OCI-M1 (cell line): ENCODE measurements around the gene CTXN1.
"Not testable (repeated sequence)": the region's sequence is repeated elsewhere in the genome, so short reads cannot be mapped to it uniquely, and the experiment has no call there.

Experiments used
- DNase-seq: peaks from one replicate; lab custom pipeline; 2025; lab: John Stamatoyannopoulos, UW

CTXN1 gene

GRCh38 chr19:7944177-7944761, 18.3 kb upstream of the CTXN1 start:
- DNase-seq, result peak; percentile 97

- DNase-seq, result peak; percentile 100
Measured at GRCh38 chr19:7943444-7944176, 17.7 kb upstream of the CTXN1 start, which contains the start of gene TIMM44. TSS of gene TIMM44 (minus strand) at chr19:7943666. CDS start at chr19:7943651, 15 bp downstream.

- DNase-seq, result peak; percentile 40
Measured at GRCh38 chr19:7942981-7943443, 17.1 kb upstream of the CTXN1 start.

DNA sequence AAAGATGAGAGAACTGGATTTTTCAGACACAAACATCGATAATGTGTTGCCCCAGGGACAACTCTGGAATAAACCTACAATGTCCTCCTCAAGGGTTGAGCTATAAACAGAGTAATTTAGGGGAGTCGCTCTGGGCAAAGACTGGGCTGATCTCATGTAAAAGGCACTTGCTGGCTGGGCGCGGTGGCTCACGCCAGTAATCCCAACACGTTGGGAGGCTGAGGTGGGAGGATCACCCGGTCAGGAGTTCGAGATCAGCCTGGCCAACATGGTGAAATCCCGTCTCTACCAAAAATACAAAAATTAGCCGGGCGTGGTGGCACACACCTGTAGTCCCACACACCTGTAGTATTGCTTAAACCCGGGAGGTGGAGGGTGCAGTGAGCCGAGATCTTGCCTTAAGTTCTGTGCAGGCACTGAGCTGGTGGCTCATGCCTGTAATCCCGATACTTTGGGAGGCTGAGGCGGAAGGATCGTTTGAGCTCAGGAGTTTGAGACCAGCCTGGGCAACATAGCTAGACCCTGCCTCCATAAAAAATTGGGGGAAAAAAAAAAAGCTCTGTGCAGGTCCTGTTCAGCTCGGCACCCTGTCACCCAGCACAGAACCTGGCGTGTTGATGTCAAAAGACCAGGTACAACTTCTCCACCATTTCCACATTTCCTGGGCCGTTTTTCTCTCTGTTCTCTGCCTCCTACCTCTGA, 16.1 kb upstream of the CTXN1 start:
- no peak for DNase-seq

DNA sequence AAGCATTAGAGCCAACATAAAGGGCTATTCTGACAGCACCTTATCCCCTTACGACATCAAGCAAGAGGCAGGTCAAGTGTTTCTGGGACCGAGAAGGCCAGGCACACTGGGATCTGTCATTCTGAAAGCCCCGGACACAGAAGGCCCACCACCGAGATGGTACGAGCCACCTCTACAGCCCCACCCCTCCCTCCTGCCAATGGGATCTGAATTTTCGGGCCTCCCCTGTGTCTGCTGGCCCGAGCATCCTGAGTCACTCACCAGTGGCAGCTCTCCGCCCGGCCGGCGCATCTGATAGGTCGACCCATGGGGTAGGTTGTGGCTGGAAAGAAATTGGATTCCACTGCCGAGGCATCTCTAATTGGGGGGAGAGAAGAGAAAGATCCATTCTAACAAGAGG, 14.9 kb upstream of the CTXN1 start:
- DNase-seq, result no peak

DNA sequence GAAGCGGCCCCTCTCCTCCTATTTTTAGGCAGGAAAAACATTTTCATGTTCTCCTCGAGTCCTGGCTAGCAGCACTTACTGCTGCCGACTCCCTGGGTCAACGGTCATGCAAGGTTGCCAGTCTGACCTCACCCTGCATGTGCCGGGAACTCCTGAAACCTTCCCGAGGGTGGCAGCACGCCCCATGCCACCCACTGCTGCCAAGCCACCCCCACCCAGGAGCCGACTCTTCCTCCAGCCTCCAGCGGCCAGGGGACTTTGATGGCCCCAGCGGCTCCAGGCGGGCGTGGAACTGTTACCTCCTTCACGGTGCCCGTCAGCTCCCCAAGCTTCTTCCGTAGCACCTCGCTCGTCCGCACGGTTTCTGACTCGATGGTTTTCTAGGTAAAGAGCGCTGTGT, 8.8 kb upstream of the CTXN1 start:
- no peak for DNase-seq

DNA sequence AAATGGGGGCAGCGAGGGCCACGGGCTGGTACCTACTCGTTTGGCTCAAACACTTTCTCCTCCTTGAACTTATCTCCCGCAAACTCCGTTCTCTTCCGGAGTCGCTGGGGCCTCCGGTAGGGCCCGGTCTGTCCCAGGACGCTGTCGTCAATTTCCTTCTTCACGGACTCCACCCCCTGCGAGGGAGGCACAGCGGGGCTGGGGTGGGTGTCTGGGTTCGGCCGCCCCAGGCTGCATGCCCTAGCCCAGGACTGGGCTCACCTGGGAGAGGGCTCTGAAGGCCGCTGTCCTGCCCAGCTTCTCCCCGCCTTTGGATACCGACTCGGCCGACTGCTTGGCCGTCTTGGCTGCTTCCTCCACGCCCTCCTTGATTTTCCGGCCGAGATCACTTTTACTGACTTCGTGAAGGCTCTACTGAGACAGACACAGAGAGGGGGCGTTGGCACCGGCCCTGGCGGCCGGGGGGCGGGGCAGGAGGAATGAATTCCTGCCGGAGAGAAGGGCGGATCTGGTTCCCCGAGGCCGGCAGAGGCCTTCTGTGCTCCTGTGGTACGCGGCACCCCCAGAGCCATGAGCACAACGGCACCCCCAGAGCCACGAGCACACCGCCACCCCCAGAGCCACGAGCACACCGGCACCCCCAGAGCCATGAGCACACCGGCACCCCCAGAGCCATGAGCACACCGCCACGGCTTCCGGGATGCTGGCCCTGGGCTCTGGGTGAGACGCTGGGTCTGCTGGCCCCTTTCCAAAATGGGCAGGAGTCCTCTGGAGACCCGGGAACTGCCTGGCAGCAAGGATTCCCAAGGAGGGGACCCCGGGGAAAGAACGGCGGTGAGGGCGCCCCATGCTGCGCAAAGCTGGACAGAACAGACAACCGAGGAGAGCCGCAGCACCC, 8.1 kb upstream of the CTXN1 start:
- DNase-seq, result no peak

GRCh38 chr19:7933411-7933810, 7.5 kb upstream of the CTXN1 start:
- no peak for DNase-seq

DNA sequence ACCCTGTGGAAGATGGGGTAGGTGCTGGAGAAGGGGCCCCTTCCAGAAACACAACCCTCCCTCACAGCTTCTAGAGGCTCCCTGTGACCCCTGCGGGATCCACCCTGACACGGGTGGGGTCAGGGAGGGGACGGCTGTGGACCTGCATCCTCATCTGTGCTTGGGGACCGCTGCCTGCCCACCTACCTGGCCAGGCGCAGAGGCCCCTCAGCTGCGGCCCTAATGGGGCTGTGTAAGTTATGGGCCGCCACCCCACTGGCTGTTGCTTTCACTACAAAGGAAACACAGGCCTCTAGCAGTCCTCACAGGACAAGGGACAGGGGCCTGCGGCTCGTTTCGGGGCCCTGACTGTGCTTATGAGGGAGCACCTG, 7.0 kb upstream of the CTXN1 start:
- DNase-seq, result no peak

- no peak for DNase-seq
Measured at GRCh38 chr19:7932276-7932929, 6.5 kb upstream of the CTXN1 start.

GRCh38 chr19:7931221-7932061, 5.5 kb upstream of the CTXN1 start:
- no peak for DNase-seq

- no peak for DNase-seq
Measured at GRCh38 chr19:7930765-7931164, 4.8 kb upstream of the CTXN1 start.

DNA sequence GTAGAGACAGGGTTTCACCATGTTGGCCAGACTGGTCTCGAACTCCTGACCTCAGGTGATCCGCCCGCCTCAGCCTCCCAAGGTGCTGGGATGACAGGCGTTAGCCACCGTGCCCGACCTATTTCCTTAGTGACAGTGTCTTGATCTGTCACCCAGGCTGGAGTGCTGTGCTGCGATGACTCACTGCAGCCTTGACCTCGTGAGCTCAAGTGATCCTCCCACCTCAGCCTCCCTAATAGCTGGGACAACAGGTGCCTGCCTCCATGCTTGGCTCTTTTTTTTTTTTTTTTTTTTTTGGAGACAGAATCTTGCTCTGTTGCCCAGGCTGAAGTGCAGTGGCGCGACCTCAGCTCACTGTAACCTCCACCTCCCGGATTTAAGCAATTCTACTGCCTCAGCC, 4.1 kb upstream of the CTXN1 start:
- not testable (repeated sequence) for DNase-seq

GRCh38 chr19:7928741-7929701, 3.1 kb upstream of the CTXN1 start:
- DNase-seq, result peak; percentile 88

- no peak for DNase-seq
Measured at GRCh38 chr19:7928334-7928706, 2.4 kb upstream of the CTXN1 start.

GRCh38 chr19:7927605-7928333, 1.8 kb upstream of the CTXN1 start:
- DNase-seq, result no peak

DNA sequence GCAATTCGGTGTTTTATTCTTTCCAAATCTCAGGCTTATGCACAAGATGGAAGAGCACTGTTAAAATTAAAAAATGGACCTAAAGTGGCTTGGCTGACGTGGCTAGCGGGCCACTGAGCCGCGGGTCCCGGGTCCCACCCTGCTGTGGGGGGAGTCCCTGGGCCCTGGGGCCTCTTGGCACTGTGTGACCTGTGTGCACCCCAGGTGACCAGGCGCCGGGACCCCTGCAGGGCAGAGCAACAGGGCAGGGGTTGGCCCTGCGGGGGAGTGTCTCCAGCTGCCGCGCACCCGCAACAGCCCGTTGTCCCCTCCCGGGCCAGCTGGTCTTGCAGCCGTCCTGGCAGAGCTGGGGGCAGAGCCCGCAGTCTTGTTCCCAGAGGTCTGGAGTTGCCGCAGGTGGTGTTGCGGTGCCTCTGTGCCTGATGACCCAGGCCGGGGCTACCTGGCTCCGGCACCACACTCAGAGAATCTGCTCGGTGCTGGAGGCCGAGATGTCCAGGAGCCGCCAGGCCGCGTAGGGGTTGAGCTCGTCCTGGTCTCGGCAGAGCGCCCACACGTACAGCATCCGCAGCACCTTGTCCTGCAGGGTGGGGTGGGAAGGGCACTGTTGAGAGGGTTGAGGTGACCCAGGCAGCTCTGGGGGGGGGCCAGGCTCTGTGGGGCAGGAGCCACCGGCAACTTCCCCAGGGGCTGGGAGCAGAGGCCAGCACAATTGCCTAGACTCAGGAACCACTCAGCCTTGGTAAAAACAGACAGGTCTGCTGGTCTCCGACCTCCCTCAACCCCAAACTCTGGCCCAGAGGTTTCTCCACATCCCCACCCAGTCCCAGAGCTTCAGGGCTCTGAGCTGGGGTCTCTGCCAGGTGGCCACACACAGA, 1.0 kb upstream of the CTXN1 start:
- DNase-seq, result no peak
